ENCODE data around the gene PLAAT2.

The PLAAT2 gene

DNA sequence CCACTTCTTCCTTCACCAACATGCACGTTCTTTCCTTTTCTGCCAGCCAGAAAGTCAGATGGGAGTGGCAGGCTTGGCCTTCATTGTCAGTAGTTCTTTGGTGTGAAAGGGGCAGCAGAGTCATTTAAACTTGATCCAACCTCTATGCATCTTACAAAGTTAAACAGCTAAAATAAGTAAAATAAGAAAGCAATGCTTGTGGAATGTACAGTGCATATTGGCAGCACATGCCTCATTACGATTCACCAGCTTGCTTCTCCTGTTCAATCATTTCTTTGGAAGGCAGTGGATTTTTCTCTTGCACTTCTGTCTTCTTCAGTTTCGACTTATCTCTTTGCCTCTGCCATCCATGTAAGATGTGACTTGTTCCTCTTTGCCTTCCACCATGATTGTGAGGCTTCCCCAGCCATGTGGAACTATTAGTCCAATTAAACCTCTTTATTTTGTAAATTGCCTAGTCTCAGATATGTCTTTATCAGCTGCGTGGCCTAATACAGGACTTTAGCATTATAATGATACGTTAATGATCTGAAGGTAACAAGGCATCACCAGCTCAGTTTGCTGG, 42.5 kb downstream of the PLAAT2 start:
- TF ChIP-seq, protein P1, sequence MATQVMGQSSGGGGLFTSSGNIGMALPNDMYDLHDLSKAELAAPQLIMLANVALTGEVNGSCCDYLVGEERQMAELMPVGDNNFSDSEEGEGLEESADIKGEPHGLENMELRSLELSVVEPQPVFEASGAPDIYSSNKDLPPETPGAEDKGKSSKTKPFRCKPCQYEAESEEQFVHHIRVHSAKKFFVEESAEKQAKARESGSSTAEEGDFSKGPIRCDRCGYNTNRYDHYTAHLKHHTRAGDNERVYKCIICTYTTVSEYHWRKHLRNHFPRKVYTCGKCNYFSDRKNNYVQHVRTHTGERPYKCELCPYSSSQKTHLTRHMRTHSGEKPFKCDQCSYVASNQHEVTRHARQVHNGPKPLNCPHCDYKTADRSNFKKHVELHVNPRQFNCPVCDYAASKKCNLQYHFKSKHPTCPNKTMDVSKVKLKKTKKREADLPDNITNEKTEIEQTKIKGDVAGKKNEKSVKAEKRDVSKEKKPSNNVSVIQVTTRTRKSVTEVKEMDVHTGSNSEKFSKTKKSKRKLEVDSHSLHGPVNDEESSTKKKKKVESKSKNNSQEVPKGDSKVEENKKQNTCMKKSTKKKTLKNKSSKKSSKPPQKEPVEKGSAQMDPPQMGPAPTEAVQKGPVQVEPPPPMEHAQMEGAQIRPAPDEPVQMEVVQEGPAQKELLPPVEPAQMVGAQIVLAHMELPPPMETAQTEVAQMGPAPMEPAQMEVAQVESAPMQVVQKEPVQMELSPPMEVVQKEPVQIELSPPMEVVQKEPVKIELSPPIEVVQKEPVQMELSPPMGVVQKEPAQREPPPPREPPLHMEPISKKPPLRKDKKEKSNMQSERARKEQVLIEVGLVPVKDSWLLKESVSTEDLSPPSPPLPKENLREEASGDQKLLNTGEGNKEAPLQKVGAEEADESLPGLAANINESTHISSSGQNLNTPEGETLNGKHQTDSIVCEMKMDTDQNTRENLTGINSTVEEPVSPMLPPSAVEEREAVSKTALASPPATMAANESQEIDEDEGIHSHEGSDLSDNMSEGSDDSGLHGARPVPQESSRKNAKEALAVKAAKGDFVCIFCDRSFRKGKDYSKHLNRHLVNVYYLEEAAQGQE (IDR thresholded peaks at IDR 0.05; ENCODE audit: insufficient read depth in 1 of 2, low read depth in 2 of 2, low read length in 2 of 2): no peak
- TF ChIP-seq TAF1 (IDR thresholded peaks at IDR 0.05; ENCODE audit: borderline replicate concordance, insufficient read depth, low read length): no peak
- no peak for TF ChIP-seq SIN3A (IDR thresholded peaks at IDR 0.05; ENCODE audit: borderline replicate concordance, insufficient read depth, low read length)
- no peak for TF ChIP-seq POLR2AphosphoS5 (IDR thresholded peaks at IDR 0.05; ENCODE audit: low read depth, low read length)
- TF ChIP-seq FOXP2 (optimal IDR thresholded peaks at IDR 0.05; ENCODE audit: borderline replicate concordance, extremely low read depth, extremely low read length, insufficient read depth): no peak

- TF ChIP-seq FOXP2 (optimal IDR thresholded peaks at IDR 0.05; ENCODE audit: borderline replicate concordance, extremely low read depth, extremely low read length, insufficient read depth): no peak
These were observed 44.6 kb downstream of the PLAAT2 start for GRCh38 chr11:63518548-63518947.

DNA sequence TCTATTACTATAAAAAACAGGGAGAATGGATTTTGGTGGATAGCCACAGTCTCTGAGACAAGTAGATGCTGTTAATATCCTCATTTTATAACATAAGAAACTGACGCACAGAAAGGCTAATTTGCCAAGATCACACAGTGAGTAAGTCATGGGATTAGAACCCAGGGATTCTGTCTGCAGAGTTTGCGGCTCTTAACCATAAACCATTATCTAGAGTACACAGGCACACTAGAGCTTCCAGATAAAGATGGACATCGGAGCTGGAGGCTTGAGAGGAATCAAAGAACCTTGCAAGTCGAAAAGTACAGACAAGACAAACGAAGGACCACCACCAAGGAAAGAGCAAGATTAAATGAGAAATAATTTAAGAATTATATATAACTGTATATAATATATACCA, 46.0 kb downstream of the PLAAT2 start:
- no peak for TF ChIP-seq TAF1 (IDR thresholded peaks at IDR 0.05; ENCODE audit: borderline replicate concordance, insufficient read depth, low read length)

DNA sequence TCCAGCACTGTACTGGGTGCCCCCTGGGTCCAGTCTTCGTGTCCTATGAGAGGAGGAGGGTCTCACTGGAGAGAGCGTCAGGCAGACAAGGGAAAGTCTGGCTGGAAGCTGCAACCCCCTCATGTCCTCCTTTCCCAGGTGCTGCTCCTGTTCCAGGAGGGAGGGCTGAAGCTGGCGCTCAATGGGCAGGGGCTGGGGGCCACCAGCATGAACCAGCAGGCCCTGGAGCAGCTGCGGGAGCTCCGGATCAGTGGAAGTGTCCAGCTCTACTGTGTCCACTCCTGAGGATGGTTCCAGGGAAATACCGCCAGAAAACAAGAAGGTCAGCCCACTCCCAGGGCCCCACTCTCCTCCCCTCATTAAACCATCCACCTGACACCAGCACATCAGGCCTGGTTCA, 47.1 kb downstream of the PLAAT2 start:
- TF ChIP-seq, protein P1 (IDR thresholded peaks at IDR 0.05; ENCODE audit: insufficient read depth in 1 of 2, low read depth in 2 of 2, low read length in 2 of 2): no peak
- TF ChIP-seq SIN3A (IDR thresholded peaks at IDR 0.05; ENCODE audit: borderline replicate concordance, insufficient read depth, low read length) (no peak), TAF1 (IDR thresholded peaks at IDR 0.05; ENCODE audit: borderline replicate concordance, insufficient read depth, low read length) (no peak), POLR2AphosphoS5 (IDR thresholded peaks at IDR 0.05; ENCODE audit: low read depth, low read length) (no peak), FOXP2 (optimal IDR thresholded peaks at IDR 0.05; ENCODE audit: borderline replicate concordance, extremely low read depth, extremely low read length, insufficient read depth) (no peak)

- TF ChIP-seq, protein P1 (IDR thresholded peaks at IDR 0.05; ENCODE audit: insufficient read depth in 1 of 2, low read depth in 2 of 2, low read length in 2 of 2): no peak
- TF ChIP-seq SIN3A (IDR thresholded peaks at IDR 0.05; ENCODE audit: borderline replicate concordance, insufficient read depth, low read length) (no peak), FOXP2 (optimal IDR thresholded peaks at IDR 0.05; ENCODE audit: borderline replicate concordance, extremely low read depth, extremely low read length, insufficient read depth) (no peak), POLR2AphosphoS5 (IDR thresholded peaks at IDR 0.05; ENCODE audit: low read depth, low read length) (no peak), TAF1 (IDR thresholded peaks at IDR 0.05; ENCODE audit: borderline replicate concordance, insufficient read depth, low read length) (no peak)
These were observed 50.4 kb downstream of the PLAAT2 start for GRCh38 chr11:63512816-63513215.

GRCh38 chr11:63511048-63511748, 52.0 kb downstream of the PLAAT2 start:
- TF ChIP-seq TAF1 (IDR thresholded peaks at IDR 0.05; ENCODE audit: borderline replicate concordance, insufficient read depth, low read length) (no peak), FOXP2 (optimal IDR thresholded peaks at IDR 0.05; ENCODE audit: borderline replicate concordance, extremely low read depth, extremely low read length, insufficient read depth) (no peak), POLR2AphosphoS5 (IDR thresholded peaks at IDR 0.05; ENCODE audit: low read depth, low read length) (no peak), SIN3A (IDR thresholded peaks at IDR 0.05; ENCODE audit: borderline replicate concordance, insufficient read depth, low read length) (no peak)
- TF ChIP-seq, protein P1 (IDR thresholded peaks at IDR 0.05; ENCODE audit: insufficient read depth in 1 of 2, low read depth in 2 of 2, low read length in 2 of 2): no peak

Data from PFSK-1 (cell line).